ENCODE data around the gene SVOP. TPM values are rescaled to one million over a fixed set of nuclear protein-coding genes. Genes with fewer than 3 reads are reported as not detected.
"Not testable (repeated sequence)": the region's sequence is repeated elsewhere in the genome, so short reads cannot be mapped to it uniquely, and the experiment has no call there.

The SVOP gene
- not detected for total RNA-seq

GRCh38 chr12:109020796-109021380 is at the start of gene SVOP:
Gene SVOP, minus strand, starts transcription at chr12:109021068. Its CDS starts 200 bp downstream, at chr12:109020868.
- peak; percentile 76 for DNase-seq (ENCODE audit: low spot score)

- no peak for DNase-seq (ENCODE audit: low spot score)
Observed at GRCh38 chr12:109069307-109070271, 48.7 kb upstream of the SVOP start.

- DNase-seq (ENCODE audit: low spot score) = no peak
Observed at GRCh38 chr12:109065853-109066193, 45.0 kb upstream of the SVOP start.

- no peak for DNase-seq (ENCODE audit: low spot score)
Observed at GRCh38 chr12:109065154-109065852, 44.4 kb upstream of the SVOP start.

GRCh38 chr12:109064143-109064542 is 43.3 kb upstream of the SVOP start:
- DNase-seq (ENCODE audit: low spot score) = no peak

- no peak for DNase-seq (ENCODE audit: low spot score)
Observed at GRCh38 chr12:109058773-109059172, 37.9 kb upstream of the SVOP start.

- DNase-seq (ENCODE audit: low spot score) = no peak
Observed at GRCh38 chr12:109057376-109057775, 36.5 kb upstream of the SVOP start.

- DNase-seq (ENCODE audit: low spot score) = no peak
Observed at GRCh38 chr12:109056891-109057290, 36.0 kb upstream of the SVOP start.

- DNase-seq (ENCODE audit: low spot score) = no peak
Observed at GRCh38 chr12:109054520-109054919, 33.7 kb upstream of the SVOP start.

GRCh38 chr12:109054124-109054513 is 33.3 kb upstream of the SVOP start:
- not testable (repeated sequence) for DNase-seq (ENCODE audit: low spot score)

- DNase-seq (ENCODE audit: low spot score) = no peak
Observed at GRCh38 chr12:109053382-109054123, 32.7 kb upstream of the SVOP start.

- DNase-seq (ENCODE audit: low spot score) = peak; percentile 86
Observed at GRCh38 chr12:109052414-109053323, 31.8 kb upstream of the SVOP start, which contains the start of gene USP30. Gene USP30, plus strand, starts transcription at chr12:109052576. Its CDS starts 103 bp downstream, at chr12:109052679.

GRCh38 chr12:109052097-109052413 is 31.2 kb upstream of the SVOP start:
- no peak for DNase-seq (ENCODE audit: low spot score)

GRCh38 chr12:109049794-109050193 is 28.9 kb upstream of the SVOP start:
- not testable (repeated sequence) for DNase-seq (ENCODE audit: low spot score)

GRCh38 chr12:109048706-109049105 is 27.8 kb upstream of the SVOP start:
- DNase-seq (ENCODE audit: low spot score) = not testable (repeated sequence)

GRCh38 chr12:109047081-109047805 is 26.4 kb upstream of the SVOP start:
- no peak for DNase-seq (ENCODE audit: low spot score)

- no peak for DNase-seq (ENCODE audit: low spot score)
Observed at GRCh38 chr12:109044241-109044640, 23.4 kb upstream of the SVOP start.

- no peak for DNase-seq (ENCODE audit: low spot score)
Observed at GRCh38 chr12:109036975-109037374, 16.1 kb upstream of the SVOP start.

- no peak for DNase-seq (ENCODE audit: low spot score)
Observed at GRCh38 chr12:109033239-109034196, 12.7 kb upstream of the SVOP start.
